SH-SY5Y (cell line): Measurements from ENCODE around the gene SYTL1.

Experiments
- GATA2 ChIP-seq: IDR thresholded peaks from 2 replicates; pipeline ENCODE4 v1.6.1; 2011; ENCODE audit warnings: mild to moderate bottlenecking, low read depth, low read length
- GATA3 ChIP-seq: IDR thresholded peaks from 2 replicates; pipeline ENCODE4 v1.6.1; 2011; ENCODE audit warnings: low read depth, mild to moderate bottlenecking, low read length, moderate library complexity

DNA sequence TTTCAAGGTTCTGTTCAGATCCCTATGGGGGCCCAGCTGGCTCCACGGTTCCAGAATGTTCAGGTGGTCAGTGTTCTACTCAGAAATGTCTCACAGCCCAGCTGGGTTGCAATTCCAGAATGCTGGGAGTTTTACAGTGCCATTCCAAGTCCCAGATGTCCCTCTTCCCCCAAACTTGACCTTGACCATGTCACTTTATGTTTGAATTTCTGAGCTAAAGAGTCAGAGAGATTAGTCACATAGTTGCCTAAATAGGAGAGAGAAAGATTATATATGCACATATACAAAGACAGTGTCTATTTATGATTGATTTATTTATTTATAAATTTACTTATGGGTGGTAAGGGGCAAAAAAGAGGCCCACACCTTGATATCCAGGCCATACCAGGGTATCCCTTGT lies 53.1 kb downstream of the SYTL1 start:
- no peak for TF ChIP-seq GATA2
- no peak for TF ChIP-seq GATA3
